Measurements from ENCODE around the gene UBXN2A. TPM values are rescaled to one million over a fixed set of nuclear protein-coding genes. Genes with fewer than 3 reads are reported as not detected.
A peak's percentile ranks its signal among the peaks of the same experiment; 100 is the strongest.

Gene UBXN2A
- total and polyA plus RNA-seq, 2 of the 8 experiments (the other 6 are each of a cell fraction or from before 2014, with no cell fraction given): 3.6 to 20.4 TPM

- H3K56ac ChIP-seq (replicated peaks; ENCODE audit: insufficient read length, low read depth, low read length): no peak overlapping the region
- H2BK12ac ChIP-seq (ENCODE audit: low read depth, low read length): peak overlapping the region; percentile 75; the same call in 1 of the 2 replicates
- FAIRE-seq (no peak), DNase-seq (ENCODE audit: low read depth in 1 of 2, low spot score in 2 of 2) (no peak)
- H4K91ac ChIP-seq (replicated peaks; ENCODE audit: insufficient read length, low read length): peak overlapping the region; percentile 89
- ChIA-PET POLR2A (ENCODE audit: partially characterized antibody) (interaction anchor here (0.8 to 3.6 kb wide), 16 partner anchors 10 to 84 kb away, joined by 3 to 20 read pairs (median 4); partner anchors contain the start of genes ATAD2B, FKBP1B, UBXN2A and WDCP), CTCF (ENCODE audit: partially characterized antibody) (interaction anchor here (1.2 to 1.9 kb wide), 7 partner anchors 10 to 187 kb away, joined by 3 to 7 read pairs (median 6); no protein-coding TSS in a partner anchor)
- H2BK120ac ChIP-seq (replicated peaks; ENCODE audit: low read depth, low read length): no peak overlapping the region
- H2BK15ac ChIP-seq (ENCODE audit: low read length): no peak overlapping the region; the same call in 1 of the 2 replicates
- no peaks in the 10 kb centered on the region for H4K20me1 ChIP-seq (replicated peaks in 1 of 2; ENCODE audit: control insufficient read depth in 1 of 2, insufficient read depth in 2 of 2, low read length in 2 of 2)
- H3K14ac ChIP-seq (ENCODE audit: insufficient read length): no peak overlapping the region
- H4K5ac ChIP-seq (ENCODE audit: insufficient read length, low read depth, low read length): peak overlapping the region; percentile 15
- H3K18ac ChIP-seq (ENCODE audit: extremely low read depth, low read length): peak overlapping the region; percentile 36
- H4K8ac ChIP-seq (ENCODE audit: extremely low read depth, insufficient read depth, low read length): peak overlapping the region; percentile 94
- H3K23ac ChIP-seq (ENCODE audit: insufficient read length): no peak overlapping the region
- peak overlapping the region; percentile 63; the same call in 1 of the 2 replicates for H2BK5ac ChIP-seq (ENCODE audit: low read depth, low read length)
- H3K23me2 ChIP-seq (ENCODE audit: low read depth, low read length): peaks cover 4% of the 10 kb centered on the region; the same call in 1 of the 2 replicates
- peak overlapping the region; percentile 62 to 90 for H3K4me2 ChIP-seq (ENCODE audit: insufficient read depth in 1 of 2, low read depth in 2 of 2, low read length in 2 of 2)
- peaks cover 0 to 16% (median 11%) of the 10 kb centered on the region in 4 experiments; a peak in 6 of 7 replicates for H3K4me1 ChIP-seq (replicated peaks in 1 of 4; ENCODE audit: control insufficient read depth in 3 of 4, insufficient read depth in 4 of 4, low read length in 3 of 4)
- H2AFZ ChIP-seq (ENCODE audit: low read length): peak overlapping the region; percentile 94
- peak overlapping the region; percentile 30 to 64 (median 44) for H3K4me3 ChIP-seq (ENCODE audit: extremely low read depth in 1 of 4, insufficient read depth in 2 of 4, low read depth in 3 of 4, low read length in 4 of 4)
- peak overlapping the region; percentile 34 for H3K4ac ChIP-seq (replicated peaks; ENCODE audit: insufficient read length, low read depth, low read length)
- WGBS, 2 experiments (ENCODE audit: extremely low coverage in 1 of 2, insufficient coverage in 1 of 2, insufficient read length in 1 of 2, insufficient replicate concordance in 2 of 2, low coverage in 1 of 2, low lambda C conversion rate in 2 of 2, missing lambda C conversion rate in 1 of 2): 67% methylated on average over 31 of the region's 37 CpGs; no CpG with 5 or more reads in 1 of the 2 experiments
- TF ChIP-seq, protein P1, sequence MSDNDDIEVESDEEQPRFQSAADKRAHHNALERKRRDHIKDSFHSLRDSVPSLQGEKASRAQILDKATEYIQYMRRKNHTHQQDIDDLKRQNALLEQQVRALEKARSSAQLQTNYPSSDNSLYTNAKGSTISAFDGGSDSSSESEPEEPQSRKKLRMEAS (IDR thresholded peaks at IDR 0.05): peak; percentile 21; the same call in 1 of the 2 replicates
- no peak for TF ChIP-seq TAF1 (IDR thresholded peaks at IDR 0.05; ENCODE audit: low read depth, low read length)
- TF ChIP-seq TBP (IDR thresholded peaks at IDR 0.05; ENCODE audit: low read depth, low read length): 0 out of 2 replicates have a peak, but pooled peaks have one; percentile 14
- TF ChIP-seq GABPA (IDR thresholded peaks at IDR 0.05; ENCODE audit: borderline replicate concordance, insufficient read depth, low read length): 0 out of 2 replicates have a peak, but pooled peaks have one; percentile 12
- peak; percentile 22; the same call in 1 of the 2 replicates for TF ChIP-seq E2F6 (IDR thresholded peaks at IDR 0.05)
- TF ChIP-seq EGR1 (IDR thresholded peaks at IDR 0.05; ENCODE audit: borderline replicate concordance, low read depth, low read length): no peak
- peak overlapping the region in 3 of 4 experiments; percentile 41 to 61 (median 51); a peak in 4 of 7 replicates for H3K9ac ChIP-seq (replicated peaks in 1 of 4; ENCODE audit: extremely low read depth in 1 of 4, low read depth in 3 of 4, low read length in 3 of 4)
- no peak overlapping the region for H3K27ac ChIP-seq (ENCODE audit: low read depth, low read length)
- H3K79me1 ChIP-seq (ENCODE audit: low read depth, low read length): no peaks in the 10 kb centered on the region
- peaks cover 0 to 13% (median 6%) of the 10 kb centered on the region in 4 experiments; a peak in 3 of 7 replicates for H3K27me3 ChIP-seq (replicated peaks in 1 of 4; ENCODE audit: control insufficient read depth in 3 of 4, extremely low read depth in 1 of 4, insufficient read depth in 3 of 4, low read length in 3 of 4)
- H2BK20ac ChIP-seq (ENCODE audit: low read length): no peak overlapping the region
- no peak overlapping the region for H2AK5ac ChIP-seq (ENCODE audit: low read depth, low read length)
- H3K79me2 ChIP-seq (ENCODE audit: control insufficient read depth in 1 of 2, insufficient read depth in 2 of 2, low read length in 2 of 2): no peaks in the 10 kb centered on the region
- H3K36me3 ChIP-seq (ENCODE audit: control insufficient read depth in 2 of 4, insufficient read depth in 4 of 4, low read length in 3 of 4): no peaks in the 10 kb centered on the region
- H3K9me3 ChIP-seq (ENCODE audit: insufficient read depth in 2 of 2, low read depth in 1 of 2, low read length in 1 of 2): no peaks in the 10 kb centered on the region
These were observed 70.4 kb downstream of the UBXN2A start for GRCh38 chr2:24010477-24011249.

Measured in H1 (cell line).